DMS153 treated with DMSO at 0.1 percent for 48 hours (cell line): Measurements from ENCODE around the gene AQP7.
"Not testable (repeated sequence)": the region's sequence is repeated elsewhere in the genome, so short reads cannot be mapped to it uniquely, and the experiment has no call there.

Experiments used
- DNase-seq: peaks from one replicate; lab custom pipeline; 2025; ENCODE audit not compliant: unreplicated experiment; lab: John Stamatoyannopoulos, UW

The AQP7 gene

DNA sequence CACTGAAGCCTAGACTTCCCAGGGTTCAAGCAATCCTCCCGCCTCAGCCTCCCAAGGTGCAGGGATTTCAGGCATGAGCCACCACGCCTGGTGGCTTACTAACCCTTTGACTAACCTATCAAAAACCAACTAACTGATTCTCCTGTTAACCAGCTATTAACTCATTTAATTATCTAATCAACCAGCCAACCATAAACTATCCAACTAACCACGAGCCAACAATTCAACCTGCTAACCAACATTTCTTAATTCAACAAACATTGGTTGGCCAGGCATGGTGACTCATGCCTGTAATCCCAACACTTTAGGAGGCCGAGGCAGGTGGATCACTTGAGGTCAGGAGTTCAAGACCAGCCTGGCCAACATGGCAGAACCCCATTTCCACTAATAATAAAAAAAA, 3.3 kb downstream of the AQP7 start:
- not testable (repeated sequence) for DNase-seq

DNA sequence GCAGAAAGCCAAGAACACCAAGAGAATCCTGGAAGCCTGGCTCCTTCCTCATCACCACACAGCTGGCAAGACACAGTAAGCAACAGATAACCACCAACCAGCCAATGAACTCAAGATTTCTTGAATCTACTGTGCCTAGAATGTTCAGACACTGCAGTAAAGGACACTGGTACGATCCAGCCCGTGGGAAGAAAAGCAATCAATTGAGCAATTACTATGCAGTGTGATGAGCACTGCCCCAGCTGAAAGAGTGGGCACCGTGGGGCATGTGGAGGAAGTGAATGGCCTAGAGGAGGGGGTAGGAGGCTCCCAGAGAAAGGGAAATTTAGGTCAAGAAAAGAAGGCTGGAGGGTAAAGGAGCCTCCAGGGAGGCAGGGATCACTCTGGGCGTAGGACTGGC, 4.6 kb downstream of the AQP7 start:
- DNase-seq = not testable (repeated sequence)

DNA sequence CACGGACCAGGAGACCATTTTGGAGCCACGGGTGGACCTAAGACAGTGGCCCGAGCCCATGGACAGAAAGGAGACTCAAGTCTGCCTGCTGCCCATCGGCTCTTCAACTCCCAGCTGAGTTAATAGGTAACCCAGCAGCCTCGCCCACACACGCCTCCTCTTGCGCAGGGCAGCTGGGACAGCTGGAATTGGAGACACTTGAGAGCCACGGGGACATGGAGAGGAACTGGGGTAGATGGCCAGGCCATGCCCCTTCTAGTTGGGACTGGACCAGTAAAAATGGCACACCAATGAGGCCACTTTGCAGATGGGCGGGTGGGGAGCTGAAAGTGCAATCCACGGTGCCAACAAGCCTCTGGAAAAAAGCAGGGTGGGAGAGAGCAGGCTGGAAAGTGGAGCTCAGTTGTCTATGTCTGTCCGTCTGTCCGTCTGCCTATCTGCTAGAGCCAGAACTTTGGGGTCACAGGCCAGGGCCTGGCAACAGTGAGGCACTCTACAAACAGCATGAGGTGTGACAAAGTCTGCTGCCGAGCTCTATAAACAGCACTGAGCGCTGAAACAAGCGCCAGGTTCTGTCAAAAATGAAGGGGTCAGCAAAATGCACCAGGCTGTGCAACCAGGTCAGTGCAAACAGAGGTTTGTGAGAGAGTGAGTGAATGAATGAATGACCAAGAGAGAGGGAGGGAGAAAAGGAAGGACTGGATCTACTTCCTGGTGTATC, 7.0 kb downstream of the AQP7 start:
- not testable (repeated sequence) for DNase-seq

DNA sequence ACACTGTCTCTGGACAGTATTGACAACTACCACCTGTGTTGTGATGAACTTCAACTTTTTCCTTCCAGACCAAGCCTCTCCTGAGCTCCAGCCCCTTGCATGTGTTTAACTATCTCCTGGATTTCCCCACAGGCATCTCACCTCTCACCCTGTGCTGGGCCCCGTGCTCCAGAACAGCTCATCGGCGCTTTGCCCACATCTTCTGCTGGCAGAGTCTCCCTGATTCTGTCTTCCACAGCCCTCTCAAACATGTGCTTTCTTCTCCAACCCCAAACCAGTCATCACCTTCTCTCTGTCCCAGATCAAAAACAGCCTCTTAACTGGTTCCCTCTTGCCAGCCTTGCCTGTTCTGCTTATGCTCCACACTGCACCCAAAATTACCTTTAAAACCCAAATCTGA, 8.4 kb downstream of the AQP7 start:
- not testable (repeated sequence) for DNase-seq

DNA sequence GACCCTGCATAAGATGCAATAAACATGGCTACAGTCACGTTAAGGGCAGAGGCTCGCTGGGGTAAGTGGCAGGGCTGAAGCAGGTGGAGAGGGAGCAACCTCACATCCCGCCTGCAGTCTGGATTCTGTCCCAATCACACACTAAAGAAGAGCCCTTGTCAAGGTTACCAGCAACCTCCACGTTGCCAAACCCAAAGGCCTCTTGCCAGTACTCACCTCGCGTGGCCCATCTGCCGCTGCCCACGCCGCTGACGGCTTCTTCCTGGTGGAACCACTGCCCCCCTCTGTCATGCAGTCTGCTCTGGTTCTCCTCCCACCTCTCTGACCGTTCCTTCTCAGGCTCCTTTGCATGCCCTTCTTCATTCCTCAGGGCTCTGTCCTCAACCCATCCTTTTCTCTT, 8.8 kb downstream of the AQP7 start:
- no peak for DNase-seq

DNA sequence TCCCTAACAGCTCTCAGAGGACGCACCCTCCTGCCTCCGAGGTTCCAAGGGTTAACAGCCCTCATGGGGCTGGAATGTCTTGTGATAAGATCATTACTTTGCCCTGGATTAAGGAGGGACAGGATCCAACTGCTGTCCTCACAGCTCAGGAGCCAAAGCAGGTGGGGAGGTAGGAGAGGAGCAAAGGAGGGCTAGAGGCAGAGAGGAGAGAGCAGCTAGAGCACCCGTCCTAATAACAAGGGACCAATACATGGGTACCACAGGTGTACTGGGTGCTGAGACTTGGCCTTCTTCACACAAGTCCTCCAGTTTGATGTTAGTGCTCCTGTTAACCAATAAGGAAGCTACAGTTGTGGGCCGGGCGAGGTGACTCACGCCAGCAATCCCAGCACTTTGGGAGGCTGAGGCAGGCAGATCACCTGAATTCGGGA, 9.8 kb downstream of the AQP7 start:
- not testable (repeated sequence) for DNase-seq

DNA sequence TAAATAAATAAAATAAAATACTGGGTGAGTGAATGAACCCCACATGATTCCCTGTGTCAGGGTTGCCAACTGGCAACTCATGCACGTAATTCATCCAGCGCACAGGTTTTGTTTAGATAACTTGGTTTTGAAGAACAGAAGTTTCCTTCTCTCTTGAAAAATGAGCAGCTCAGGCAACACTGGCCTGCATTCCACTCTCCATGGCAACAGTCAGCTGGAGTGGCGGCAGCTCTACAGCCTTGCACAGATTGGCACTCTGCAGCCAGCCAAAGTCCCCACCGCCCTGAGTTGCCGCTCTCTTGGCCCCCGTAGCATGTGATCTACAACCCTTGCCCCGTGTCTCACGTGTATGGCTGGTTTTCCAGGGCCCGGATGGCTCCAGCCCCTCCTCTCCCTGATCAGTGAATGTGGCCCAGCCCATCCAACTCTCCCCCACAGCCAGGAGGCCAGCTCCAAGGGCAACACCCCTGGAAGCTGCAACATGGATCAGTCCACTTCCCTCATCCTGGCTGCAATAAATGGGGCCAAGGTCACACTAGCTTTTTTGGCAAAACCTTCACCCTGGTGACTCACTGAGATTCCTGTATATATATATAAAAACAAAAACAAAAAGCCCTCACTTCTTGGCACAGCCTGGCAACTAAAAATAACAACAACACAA, 11.1 kb downstream of the AQP7 start:
- DNase-seq = not testable (repeated sequence)

DNA sequence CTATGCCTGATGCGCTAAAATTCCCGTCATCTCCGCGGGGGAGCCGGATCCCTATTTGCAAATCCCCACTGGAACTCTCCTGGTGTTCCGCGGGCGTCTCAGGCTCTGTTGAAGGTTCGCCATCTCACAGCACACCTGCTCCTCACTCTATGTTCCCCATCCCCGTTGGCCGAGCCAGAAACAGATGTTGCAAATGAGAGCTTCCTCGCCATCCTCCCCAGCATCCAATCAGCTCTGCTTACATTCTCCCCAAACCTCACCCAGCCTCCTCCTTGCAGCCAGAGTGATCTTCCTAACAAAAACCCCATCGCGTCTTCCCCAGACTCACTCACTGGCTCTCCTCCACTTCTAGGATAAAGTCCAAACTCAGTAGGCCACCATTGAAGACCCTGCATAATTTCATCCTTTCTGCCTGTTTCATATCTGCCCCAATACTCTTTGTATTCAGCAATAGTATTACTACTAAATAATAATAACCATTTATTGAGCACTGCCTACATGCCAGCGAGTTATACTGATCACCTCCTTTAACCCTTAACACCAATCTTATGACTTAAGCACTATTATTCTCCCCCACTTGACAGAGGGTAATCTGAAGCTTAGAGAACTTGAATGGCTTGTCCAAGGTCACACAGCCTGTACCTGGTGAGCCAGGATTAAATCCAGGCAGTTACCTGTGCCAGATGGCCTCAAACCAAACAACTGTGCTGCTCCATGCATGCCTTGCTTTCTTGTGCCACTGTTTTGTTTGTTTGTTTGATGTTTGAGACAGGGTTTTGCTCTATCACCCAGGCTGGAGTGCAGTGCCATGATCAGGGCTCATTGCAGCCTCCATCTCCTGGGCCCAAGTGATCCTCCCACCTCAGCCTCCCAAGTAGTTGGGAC, 14.0 kb downstream of the AQP7 start:
- no peak for DNase-seq

DNA sequence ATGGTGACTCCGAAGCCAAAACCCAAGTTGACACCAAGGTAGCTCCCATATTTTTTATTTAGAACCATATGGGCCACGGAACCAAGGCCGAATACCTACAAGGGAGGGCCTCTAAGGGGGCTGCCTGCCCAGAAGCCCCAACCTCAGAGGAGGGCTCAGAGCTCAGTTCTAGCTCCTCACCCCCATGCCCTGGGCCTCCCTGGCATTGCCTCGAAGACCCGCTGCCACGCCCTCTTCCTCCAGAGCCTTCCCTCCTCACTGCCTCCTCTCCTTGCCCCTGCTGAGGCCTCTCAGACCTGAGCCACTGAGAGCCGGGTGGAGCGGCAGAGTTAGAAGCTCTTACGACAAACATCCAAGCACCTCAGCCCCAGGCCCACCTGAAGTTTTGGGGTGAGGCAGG, 15.4 kb downstream of the AQP7 start:
- not testable (repeated sequence) for DNase-seq

DNA sequence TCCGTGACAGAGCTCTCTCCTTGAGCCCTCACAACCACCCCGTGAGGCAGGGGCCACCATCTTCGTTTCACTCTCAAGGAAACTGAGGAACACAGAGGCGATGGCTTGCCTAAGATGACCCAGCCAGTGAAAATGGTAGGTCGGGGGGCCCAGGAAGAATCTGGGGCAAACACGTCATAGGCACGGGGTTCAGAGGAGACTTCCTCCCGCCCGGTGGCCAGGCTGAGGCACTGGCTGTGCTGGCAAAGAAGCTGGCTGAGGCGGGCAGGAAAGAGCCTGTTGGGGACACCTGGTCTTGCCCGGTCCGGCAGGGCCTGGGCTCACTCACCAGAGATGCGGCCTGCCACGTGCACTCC, 15.7 kb downstream of the AQP7 start:
- DNase-seq = not testable (repeated sequence)

DNA sequence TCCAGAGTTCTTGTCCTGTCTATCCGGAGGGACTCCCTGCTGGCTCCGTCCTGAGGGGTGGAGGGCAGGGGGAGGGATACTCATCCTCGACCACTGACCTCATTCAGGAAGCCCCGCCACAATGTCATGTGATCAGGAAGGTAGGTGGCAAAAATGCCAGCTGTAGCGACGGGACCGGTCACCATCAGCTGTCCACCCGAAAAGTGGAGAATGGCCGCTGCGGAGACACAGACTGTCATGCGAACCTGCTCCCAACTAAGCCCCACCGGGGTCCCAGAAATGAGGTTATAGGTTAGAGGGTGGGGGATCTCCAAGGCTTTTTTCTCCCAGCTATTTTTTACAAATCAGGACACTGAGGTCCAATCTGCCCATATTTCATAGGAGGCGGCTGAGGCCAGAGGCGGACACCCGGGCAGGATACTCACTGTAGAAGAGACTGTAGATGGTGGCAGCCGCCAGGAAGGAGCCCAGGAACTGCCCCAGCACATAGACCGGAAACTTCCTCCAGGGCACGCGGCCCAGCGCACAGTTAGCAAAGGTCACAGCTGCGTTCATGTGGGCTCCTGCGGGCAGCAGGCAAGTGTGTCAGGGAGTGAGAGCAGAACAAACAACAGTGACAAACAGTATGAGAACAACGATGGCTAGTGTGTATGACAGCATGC, 16.3 kb downstream of the AQP7 start:
- not testable (repeated sequence) for DNase-seq

DNA sequence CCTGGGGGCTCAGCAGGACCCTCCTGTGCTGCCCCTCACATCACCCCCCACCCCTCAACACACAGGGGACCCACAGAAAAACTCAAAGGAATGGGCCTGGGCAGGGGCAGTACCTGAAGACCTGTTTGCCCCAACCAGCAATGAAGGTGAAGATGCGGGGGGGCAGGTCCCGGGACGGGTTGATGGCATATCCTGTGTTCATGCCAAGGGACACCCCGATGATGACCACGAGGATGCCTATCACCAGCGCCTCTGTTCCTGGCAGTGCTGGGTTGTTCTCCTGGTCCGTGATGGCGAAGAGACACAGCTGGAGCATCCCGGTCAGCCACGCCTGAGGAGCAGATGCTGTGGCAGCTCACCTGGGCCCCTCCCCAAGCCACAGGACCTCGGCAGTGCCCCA, 16.8 kb downstream of the AQP7 start:
- DNase-seq = not testable (repeated sequence)

DNA sequence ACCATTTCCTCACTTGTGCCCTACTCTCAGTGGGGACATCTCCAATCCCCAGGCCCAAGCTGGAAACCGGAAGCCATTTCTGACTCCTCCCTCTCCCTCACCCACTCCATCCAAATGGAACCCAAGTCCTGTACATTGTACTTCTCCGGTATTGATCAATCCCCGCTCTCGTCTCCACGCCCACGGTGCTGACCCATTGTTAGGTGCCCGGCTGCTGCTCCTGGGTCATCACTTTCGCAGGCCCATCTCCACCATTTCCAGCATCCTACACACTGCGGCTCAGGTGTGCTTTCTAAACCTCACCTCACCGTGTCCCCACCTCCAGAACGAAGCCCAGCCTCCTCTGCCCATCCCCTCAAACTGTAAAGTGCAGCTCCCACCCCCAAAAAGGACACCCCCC, 19.0 kb downstream of the AQP7 start:
- not testable (repeated sequence) for DNase-seq

DNA sequence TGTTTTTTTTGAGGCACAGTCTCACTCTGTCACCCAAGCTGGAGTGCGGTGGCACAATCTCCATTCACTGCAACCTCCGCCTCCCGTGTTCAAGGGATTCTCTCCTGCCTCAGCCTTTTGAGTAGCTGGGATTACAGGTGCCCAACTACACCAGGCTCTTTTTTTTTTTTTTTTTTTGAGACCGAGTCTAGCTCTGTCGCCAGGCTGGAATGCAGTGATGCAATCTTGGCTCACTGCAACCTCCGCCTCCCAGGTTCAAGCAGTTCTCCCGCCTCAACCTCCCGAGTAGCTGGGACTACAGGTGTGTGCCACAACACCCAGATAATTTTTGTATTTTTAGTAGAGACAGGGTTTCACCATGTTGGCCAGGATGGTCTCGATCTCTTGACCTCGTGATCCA, 20.0 kb downstream of the AQP7 start:
- DNase-seq = not testable (repeated sequence)

DNA sequence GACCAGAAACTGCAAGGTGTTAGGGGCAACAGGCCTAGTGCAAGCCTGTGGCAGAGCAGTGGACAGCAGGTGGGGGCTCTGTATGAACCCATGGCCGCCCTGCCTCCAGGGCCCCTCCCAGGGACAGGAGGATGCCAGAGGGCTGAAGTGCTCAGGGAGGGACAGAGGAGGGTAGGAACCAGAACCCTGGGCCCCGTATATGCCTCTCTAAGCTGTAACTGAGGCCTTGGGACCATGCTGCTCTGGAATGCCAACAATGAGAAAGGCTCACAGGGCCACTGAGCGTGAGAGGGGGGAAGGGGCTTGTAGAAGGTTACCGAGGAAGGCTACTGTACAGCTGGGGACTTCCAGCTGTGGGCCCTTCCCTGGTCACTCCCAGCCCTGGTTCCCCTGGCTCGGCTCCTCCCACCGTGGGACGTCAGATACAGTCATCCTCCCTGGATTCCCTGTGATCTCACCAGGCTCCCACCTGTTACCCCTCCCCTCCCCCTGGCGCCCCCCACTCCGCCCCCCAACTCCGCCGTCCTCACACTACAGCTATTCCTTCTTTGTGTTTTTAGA, 21.1 kb downstream of the AQP7 start:
- DNase-seq = no peak

DNA sequence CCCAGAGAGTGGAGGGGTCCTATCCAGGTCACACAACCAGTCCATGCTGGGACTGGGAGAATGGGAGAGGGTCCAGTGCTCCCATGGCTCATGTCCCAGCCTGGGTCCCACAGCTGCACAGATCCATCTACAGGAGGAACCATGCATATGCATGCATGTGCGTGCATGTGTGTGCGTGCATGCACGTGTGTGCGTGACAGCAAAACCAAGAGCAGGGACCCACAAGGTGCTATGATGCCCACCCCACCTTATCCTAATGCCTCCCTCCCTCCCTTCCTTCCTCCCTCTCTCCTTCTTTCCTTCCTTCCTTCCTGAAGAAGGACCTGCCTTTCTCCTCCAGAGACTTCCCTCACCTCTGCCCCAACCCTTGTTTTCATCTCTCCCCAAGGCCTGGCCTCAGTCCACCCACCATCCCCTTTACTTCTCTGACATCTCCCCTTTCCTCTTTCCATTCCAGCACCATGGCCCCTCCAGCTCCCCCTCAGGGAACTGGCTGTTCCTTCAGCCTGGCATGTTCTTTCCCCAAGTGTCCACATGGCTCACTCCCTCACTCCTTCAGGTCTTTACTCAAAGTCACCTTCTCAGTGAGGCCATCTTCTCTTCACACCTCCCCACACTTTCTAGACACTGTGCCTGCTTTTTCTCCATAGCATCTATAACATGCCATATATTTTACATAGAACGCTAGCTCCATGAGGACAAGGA, 21.8 kb downstream of the AQP7 start:
- DNase-seq = no peak

DNA sequence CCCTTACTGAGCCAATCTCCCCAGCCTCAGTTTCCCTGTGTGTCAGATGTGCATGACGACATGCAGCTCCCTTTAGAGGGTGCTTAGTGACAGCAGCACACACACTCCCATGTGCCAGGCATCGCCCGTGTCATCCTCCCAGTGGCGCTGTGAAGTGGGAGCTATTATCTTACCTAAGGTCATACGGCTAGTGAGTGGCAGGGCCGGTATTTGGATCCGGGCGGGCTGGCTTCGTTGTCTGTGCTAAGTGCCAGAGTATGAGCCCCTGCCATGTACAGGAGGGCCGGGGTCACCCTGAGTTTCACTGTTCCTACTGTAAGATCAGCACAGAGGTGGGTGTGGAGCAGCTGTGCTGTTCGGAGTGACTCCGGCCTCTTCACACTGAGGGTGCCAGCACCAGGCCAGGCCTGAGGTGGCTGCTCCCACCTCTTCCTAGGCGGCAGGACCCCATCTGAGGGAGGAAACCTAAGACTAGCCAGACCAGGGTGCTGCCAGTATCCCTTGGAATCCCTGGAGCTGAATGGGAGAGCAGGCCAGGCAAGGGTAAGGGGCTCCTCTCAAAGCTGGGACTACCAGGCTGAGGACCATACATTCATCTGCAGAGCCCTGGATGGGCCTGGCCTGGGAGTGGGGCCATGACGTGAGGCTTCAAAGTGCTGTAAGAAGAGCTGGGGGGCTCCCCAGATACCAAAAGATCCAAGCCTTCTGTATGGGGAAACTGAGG, 22.5 kb downstream of the AQP7 start:
- no peak for DNase-seq

DNA sequence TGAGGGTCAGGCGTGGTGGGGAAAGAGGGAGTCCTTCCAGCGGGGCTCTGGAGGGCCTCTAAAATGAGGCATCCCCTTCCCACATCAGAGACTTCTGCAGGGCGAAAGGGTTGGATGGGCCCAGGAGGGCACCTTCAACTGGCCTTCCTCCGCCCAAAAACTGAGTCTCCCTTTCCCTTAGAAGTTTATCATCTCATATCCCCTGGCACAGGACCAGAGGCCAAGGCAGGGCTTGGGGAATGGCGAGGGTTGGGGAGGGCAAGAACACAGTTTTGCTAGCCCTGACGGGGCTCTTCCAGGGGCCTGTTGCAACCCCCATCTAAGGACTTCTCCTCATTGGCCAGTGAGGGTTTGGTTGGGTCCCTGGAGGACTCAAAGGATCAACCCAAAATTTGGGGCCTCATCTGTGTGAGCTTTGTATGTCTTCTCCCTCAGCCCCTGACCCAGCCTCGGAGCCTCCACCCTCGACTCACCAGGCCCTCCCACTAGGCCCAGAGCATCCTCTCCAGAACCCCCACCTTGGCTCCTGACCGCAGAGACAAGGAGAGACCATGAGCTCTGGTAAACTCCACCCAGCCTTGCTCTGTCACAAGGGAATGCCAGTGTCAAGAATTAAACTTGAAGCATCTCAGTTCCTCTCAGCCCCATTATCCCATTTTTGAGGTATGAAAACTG, 24.1 kb downstream of the AQP7 start:
- DNase-seq = no peak

DNA sequence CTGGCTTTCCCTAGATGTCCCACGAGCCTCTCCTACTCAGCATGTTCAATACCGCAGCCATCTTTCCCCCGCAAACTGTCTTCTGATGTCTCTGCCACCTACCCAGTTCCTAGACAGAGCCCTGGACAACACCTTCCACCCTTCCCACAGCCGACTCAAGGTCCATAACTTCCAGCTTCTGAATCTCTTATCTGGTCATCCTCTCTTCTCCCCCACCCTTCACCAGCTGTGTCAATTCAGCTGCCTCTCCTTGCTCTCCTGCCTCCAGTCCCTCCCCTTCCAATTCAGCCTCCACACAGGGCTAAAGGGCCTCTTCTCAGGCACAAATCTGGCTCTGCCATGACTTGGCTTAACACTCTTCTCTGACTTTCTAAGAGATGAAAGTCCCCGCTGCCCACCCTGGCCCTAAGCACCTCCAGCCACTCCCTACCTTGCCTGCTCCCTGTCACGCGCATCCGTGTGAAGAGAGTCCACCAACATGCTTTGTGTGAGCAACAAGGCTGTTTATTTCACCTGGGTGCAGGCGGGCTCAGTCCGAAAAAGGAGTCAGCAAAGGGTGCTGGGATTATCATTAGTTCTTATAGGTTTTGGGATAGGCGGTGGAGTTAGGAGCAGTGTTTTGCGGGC, 25.2 kb downstream of the AQP7 start:
- DNase-seq = no peak
